ENCODE data around the gene CDK9. TPM values are rescaled to one million over a fixed set of nuclear protein-coding genes. Genes with fewer than 3 reads are reported as not detected.

Gene CDK9
- total and polyA plus RNA-seq, 10 of the 15 experiments (the other 5 are each of a cell fraction or from before 2014, with no cell fraction given) = 7.3 to 92.6 (median 51.6) TPM

DNA sequence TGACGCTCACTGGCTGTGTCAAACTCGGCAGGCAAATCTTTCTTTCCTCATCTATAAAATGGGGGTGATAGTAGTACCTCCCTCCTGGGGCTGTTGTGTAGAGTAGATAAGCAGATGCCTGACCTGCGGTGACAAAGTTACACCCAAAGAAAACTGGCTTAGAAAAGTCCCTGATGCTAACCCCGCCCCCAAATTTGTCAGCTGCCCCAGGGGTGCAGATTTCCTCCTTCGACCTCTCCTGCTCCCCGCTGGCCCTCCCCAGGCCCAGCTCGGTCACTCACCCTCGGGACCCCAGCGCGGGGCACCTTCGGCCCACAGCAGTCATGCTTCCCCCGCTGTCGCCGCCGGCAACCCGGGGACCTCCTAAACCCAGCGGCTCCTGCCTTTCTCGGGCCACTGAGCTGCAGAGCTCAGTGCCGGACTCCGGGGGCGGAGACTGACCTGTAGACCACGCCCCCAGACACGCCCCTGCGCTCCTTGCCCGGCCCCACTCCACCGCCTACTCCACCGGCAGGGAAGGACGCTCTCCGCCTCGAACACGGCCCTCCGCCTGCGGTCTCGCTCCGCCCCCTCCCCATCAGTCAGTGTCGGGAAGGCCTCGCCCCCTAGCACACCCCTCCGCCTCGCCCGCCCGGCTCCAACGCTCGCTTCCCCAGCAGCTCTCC is 14.8 kb upstream of the CDK9 start (continued):
- no peak for TF ChIP-seq PML (IDR thresholded peaks at IDR 0.05; ENCODE audit: low read length)
- TF ChIP-seq FOXK2 (IDR thresholded peaks at IDR 0.05) = no peak
- TF ChIP-seq, protein P1, sequence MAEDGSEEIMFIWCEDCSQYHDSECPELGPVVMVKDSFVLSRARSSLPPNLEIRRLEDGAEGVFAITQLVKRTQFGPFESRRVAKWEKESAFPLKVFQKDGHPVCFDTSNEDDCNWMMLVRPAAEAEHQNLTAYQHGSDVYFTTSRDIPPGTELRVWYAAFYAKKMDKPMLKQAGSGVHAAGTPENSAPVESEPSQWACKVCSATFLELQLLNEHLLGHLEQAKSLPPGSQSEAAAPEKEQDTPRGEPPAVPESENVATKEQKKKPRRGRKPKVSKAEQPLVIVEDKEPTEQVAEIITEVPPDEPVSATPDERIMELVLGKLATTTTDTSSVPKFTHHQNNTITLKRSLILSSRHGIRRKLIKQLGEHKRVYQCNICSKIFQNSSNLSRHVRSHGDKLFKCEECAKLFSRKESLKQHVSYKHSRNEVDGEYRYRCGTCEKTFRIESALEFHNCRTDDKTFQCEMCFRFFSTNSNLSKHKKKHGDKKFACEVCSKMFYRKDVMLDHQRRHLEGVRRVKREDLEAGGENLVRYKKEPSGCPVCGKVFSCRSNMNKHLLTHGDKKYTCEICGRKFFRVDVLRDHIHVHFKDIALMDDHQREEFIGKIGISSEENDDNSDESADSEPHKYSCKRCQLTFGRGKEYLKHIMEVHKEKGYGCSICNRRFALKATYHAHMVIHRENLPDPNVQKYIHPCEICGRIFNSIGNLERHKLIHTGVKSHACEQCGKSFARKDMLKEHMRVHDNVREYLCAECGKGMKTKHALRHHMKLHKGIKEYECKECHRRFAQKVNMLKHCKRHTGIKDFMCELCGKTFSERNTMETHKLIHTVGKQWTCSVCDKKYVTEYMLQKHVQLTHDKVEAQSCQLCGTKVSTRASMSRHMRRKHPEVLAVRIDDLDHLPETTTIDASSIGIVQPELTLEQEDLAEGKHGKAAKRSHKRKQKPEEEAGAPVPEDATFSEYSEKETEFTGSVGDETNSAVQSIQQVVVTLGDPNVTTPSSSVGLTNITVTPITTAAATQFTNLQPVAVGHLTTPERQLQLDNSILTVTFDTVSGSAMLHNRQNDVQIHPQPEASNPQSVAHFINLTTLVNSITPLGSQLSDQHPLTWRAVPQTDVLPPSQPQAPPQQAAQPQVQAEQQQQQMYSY (CRISPR knock-in tag; IDR thresholded peaks at IDR 0.05) = no peak
- TF ChIP-seq, protein P2, sequence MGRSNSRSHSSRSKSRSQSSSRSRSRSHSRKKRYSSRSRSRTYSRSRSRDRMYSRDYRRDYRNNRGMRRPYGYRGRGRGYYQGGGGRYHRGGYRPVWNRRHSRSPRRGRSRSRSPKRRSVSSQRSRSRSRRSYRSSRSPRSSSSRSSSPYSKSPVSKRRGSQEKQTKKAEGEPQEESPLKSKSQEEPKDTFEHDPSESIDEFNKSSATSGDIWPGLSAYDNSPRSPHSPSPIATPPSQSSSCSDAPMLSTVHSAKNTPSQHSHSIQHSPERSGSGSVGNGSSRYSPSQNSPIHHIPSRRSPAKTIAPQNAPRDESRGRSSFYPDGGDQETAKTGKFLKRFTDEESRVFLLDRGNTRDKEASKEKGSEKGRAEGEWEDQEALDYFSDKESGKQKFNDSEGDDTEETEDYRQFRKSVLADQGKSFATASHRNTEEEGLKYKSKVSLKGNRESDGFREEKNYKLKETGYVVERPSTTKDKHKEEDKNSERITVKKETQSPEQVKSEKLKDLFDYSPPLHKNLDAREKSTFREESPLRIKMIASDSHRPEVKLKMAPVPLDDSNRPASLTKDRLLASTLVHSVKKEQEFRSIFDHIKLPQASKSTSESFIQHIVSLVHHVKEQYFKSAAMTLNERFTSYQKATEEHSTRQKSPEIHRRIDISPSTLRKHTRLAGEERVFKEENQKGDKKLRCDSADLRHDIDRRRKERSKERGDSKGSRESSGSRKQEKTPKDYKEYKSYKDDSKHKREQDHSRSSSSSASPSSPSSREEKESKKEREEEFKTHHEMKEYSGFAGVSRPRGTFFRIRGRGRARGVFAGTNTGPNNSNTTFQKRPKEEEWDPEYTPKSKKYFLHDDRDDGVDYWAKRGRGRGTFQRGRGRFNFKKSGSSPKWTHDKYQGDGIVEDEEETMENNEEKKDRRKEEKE (IDR thresholded peaks at IDR 0.05) = no peak
- TF ChIP-seq MTA3 (IDR thresholded peaks at IDR 0.05; ENCODE audit: borderline replicate concordance, low read length) = no peak
- peak; percentile 65 for TF ChIP-seq NR2F1 (conservative IDR thresholded peaks at IDR 0.05)
- peak; percentile 69 for TF ChIP-seq DPF2 (IDR thresholded peaks at IDR 0.05)
- TF ChIP-seq SIN3A (IDR thresholded peaks at IDR 0.05; ENCODE audit: low read depth, low read length) = 0 out of 2 replicates have a peak, but pooled peaks have one; percentile 60
- no peak for TF ChIP-seq ESRRA (IDR thresholded peaks at IDR 0.05; ENCODE audit: low read length)
- TF ChIP-seq HDGF (IDR thresholded peaks at IDR 0.05) = peak; percentile 100
- no peak for TF ChIP-seq NFYA (IDR thresholded peaks at IDR 0.05; ENCODE audit: borderline replicate concordance, low read depth, low read length)
- TF ChIP-seq WRNIP1 (IDR thresholded peaks at IDR 0.05; ENCODE audit: borderline replicate concordance, low read depth, low read length) = no peak
- TF ChIP-seq KDM1A (IDR thresholded peaks at IDR 0.05; ENCODE audit: borderline replicate concordance) = no peak
- no peak for TF ChIP-seq ZBTB11 (CRISPR knock-in tag; IDR thresholded peaks at IDR 0.05)
- no peak for TF ChIP-seq ZNF274 (IDR thresholded peaks at IDR 0.05; ENCODE audit: insufficient read depth, insufficient read length)
- no peak for TF ChIP-seq CHD1 (IDR thresholded peaks at IDR 0.05; ENCODE audit: low read depth, low read length)
- TF ChIP-seq ZBED1 (IDR thresholded peaks at IDR 0.05; ENCODE audit: borderline replicate concordance) = no peak
- TF ChIP-seq, protein P3, sequence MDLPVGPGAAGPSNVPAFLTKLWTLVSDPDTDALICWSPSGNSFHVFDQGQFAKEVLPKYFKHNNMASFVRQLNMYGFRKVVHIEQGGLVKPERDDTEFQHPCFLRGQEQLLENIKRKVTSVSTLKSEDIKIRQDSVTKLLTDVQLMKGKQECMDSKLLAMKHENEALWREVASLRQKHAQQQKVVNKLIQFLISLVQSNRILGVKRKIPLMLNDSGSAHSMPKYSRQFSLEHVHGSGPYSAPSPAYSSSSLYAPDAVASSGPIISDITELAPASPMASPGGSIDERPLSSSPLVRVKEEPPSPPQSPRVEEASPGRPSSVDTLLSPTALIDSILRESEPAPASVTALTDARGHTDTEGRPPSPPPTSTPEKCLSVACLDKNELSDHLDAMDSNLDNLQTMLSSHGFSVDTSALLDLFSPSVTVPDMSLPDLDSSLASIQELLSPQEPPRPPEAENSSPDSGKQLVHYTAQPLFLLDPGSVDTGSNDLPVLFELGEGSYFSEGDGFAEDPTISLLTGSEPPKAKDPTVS (IDR thresholded peaks at IDR 0.05; ENCODE audit: low read depth, low read length) = no peak
- TF ChIP-seq EZH2 (IDR thresholded peaks at IDR 0.05; ENCODE audit: borderline replicate concordance, control insufficient read depth, low read depth, low read length) = no peak
- no peak for TF ChIP-seq CEBPB (IDR thresholded peaks at IDR 0.05; ENCODE audit: borderline replicate concordance in 1 of 2, low read depth in 2 of 2, low read length in 2 of 2)
